ENCODE data around the gene INHBE. TPM values are rescaled to one million over a fixed set of nuclear protein-coding genes. Genes with fewer than 3 reads are reported as not detected.

Gene INHBE
- total and polyA plus RNA-seq, 2 of the 8 experiments (the other 6 are each of a cell fraction or from before 2014, with no cell fraction given): 10.2 to 18.8 TPM

- no peak for TF ChIP-seq PHF8 (conservative IDR thresholded peaks at IDR 0.05; ENCODE audit: low read depth, low read length)
- TF ChIP-seq BCL11A (IDR thresholded peaks at IDR 0.05; ENCODE audit: low read depth in 2 of 2, low read length in 2 of 2): no peak
Observed at GRCh38 chr12:57483466-57483865, 28.4 kb downstream of the INHBE start (continued).
